AG09309 (cell line): ENCODE data around the gene DYNLRB2.

Experiments
- DNase-seq: peaks from one replicate; pipeline ENCODE4 v3.0.0-alpha.2; 2010; ENCODE audit warnings: low read depth
- H3K4me3 ChIP-seq: 2 replicates; pipeline ENCODE4 v1.5.1; 2011; ENCODE audit warnings: mild to moderate bottlenecking, low read depth, low read length, moderate library complexity; ENCODE audit not compliant: control insufficient read depth
- CTCF ChIP-seq: IDR thresholded peaks from 2 replicates; pipeline ENCODE4 v1.5.1; 2011; ENCODE audit warnings: mild to moderate bottlenecking, low read depth, low read length, inconsistent platforms; ENCODE audit not compliant: insufficient read depth, control insufficient read depth; ENCODE audit errors: missing control alignments

DYNLRB2 gene

DNA sequence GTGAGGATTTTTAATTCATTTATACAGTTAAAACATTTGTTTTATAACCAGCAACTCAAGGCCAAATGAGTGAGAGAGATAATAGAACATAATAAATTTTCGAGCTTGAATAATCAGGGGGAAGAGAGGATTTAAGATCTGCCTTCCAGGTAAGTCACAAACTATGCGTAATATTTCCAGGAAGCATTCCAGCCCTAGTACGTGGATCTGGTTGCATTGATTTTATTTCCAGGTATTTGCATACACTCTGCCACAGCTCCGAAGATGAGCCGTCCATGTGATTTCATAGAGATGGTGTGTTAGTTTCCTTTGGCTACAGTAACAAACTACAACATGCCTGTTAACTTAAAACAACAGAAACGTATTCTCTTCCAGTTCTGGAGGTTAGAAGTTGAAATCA is 3.5 kb downstream of the DYNLRB2 start:
- no peak for TF ChIP-seq CTCF
- DNase-seq, result no peak

GRCh38 chr16:80546249-80546648 is 5.5 kb downstream of the DYNLRB2 start:
- DNase-seq, result no peak
- no peak overlapping the region for H3K4me3 ChIP-seq
- no peak for TF ChIP-seq CTCF

More for the DNA sequence above, 3.5 kb downstream of the DYNLRB2 start:
- H3K4me3 ChIP-seq, result no peak overlapping the region

GRCh38 chr16:80547145-80547544 is 6.4 kb downstream of the DYNLRB2 start:
- no peak overlapping the region for H3K4me3 ChIP-seq
- no peak for TF ChIP-seq CTCF
- DNase-seq, result no peak

DNA sequence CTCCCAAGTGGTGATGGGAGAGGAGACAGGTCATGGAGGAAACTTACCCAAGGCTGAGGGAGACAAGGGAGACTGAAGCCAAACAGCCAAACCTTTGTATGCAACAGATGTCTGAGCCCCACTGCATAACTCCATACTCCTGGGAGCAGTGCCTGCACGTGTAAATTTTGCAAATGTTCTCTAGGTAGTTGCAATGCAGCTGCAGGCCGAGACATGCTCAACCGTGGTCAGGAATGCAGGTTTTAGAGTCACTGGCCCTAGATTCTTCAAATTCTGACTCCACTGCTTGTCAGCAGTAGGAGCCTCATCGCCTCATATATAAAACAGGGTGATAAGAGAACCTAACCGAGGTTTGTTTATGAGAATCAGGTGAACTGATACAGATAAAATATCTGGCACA is 11.5 kb downstream of the DYNLRB2 start:
- no peak overlapping the region for H3K4me3 ChIP-seq
- DNase-seq, result no peak
- TF ChIP-seq CTCF, result no peak

DNA sequence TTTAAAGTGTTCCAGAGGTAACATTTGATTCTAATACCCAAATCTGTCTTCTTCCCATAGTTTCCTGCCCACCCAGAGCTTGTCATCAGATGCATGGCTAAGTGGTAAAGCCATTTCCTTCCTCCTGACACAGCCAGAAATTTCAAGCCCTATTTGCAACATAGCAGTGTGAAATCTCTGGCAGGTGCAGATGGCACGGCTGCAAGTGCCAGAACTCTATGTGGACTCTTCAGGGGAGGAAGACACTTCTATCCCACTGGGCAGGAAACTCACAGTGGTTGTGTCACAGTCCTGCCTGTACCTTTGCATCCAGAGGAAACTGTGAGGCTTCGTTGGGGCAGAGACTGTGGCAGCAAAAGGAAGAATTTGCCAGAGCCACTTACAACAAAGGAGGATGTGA is 13.2 kb downstream of the DYNLRB2 start:
- H3K4me3 ChIP-seq, result no peak overlapping the region
- no peak for DNase-seq
- TF ChIP-seq CTCF, result no peak

DNA sequence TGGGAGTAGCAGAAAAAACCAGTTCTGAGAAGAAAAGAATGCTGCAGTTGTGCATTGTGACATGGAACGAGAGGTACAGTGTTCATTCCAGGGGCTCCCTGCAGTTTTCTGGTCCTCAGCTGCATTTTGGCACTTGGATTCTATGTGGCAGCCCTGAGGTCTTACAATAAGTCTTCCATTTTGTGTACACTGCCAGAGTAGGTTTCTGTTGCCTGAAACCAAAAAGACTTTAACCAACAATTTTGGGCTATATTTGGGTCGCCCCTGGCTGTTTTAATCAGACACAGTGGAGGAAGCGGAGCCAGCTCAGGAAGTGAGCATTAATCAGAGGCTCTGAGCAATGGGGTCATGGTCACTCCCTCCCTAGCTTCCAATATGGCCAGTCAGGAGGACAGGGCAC is 15.7 kb downstream of the DYNLRB2 start:
- H3K4me3 ChIP-seq, result no peak overlapping the region
- no peak for TF ChIP-seq CTCF
- DNase-seq, result no peak

DNA sequence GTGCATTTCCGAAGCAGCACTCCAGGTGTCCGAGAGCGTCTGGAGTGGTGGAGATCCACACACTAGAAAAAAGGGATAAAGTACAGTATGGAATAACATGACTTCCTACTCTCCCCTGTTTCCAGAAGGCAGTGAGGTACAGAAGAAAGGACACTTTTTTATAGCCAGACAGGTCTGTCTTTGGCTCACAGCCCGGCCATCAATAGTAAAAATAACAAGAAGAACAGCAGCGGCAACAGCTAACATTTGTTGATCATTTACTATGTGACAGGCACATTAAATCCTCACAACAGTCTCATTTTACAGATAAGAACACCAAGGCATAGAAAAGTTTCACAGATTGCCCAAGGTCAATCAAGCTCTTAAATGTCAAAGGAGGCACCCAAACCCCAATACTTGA is 16.2 kb downstream of the DYNLRB2 start:
- H3K4me3 ChIP-seq, result no peak overlapping the region
- no peak for DNase-seq
- no peak for TF ChIP-seq CTCF
